ENCODE data around the gene DCTN3.

The DCTN3 gene

DNA sequence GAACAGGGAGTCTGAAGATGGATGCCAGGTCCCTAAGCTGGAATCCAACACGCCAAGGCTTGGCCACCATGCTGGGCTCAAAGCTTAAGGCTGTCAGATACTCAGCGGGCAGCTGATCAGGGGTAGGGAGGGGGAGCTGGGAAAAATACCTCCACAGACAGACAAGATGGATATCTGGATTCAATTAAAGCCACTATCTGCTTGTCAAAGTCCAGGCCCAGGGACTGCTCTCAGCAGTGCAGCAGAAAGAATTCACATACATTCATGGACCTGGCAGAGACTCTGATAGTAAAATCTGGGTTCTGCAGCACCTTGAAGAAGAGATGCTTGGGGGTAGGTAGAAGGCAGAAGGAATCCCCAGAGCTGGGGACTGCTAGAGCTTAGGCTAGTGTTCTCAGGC lies 5.2 kb downstream of the DCTN3 start:
- no CpG with 5 or more reads among the region's 2 CpGs for WGBS (ENCODE audit: insufficient coverage, insufficient read length)
- Histone ChIP-seq H3K27ac (ENCODE audit: low read length) (no peak overlapping the region), H3K9me3 (ENCODE audit: control insufficient read depth, insufficient read depth, low read length) (no peaks in the 10 kb centered on the region), H3K4me1 (ENCODE audit: control insufficient read depth, insufficient read depth, low read length) (no peaks in the 10 kb centered on the region), H3K36me3 (ENCODE audit: control insufficient read depth, insufficient read depth, low read length) (no peaks in the 10 kb centered on the region), H3K4me3 (ENCODE audit: low read length) (no peak overlapping the region), H3K27me3 (ENCODE audit: control insufficient read depth, insufficient read depth, low read length) (no peaks in the 10 kb centered on the region)
- DNase-seq (ENCODE audit: low read depth, low spot score) = no peak

- H3K9me3 ChIP-seq (ENCODE audit: control insufficient read depth, insufficient read depth, low read length) = no peaks in the 10 kb centered on the region
- no peak overlapping the region for H3K27ac ChIP-seq (ENCODE audit: low read length)
- DNase-seq (ENCODE audit: low read depth, low spot score) = no peak
- H3K27me3 ChIP-seq (ENCODE audit: control insufficient read depth, insufficient read depth, low read length) = no peaks in the 10 kb centered on the region
- no peaks in the 10 kb centered on the region for H3K36me3 ChIP-seq (ENCODE audit: control insufficient read depth, insufficient read depth, low read length)
- no CpG with 5 or more reads among the region's 15 CpGs for WGBS (ENCODE audit: insufficient coverage, insufficient read length)
- peak overlapping the region; percentile 65; the same call in 1 of the 2 replicates for H3K4me3 ChIP-seq (ENCODE audit: low read length)
- H3K4me1 ChIP-seq (ENCODE audit: control insufficient read depth, insufficient read depth, low read length) = no peaks in the 10 kb centered on the region
Measured at GRCh38 chr9:34612788-34613390, 7.4 kb downstream of the DCTN3 start.

- no peaks in the 10 kb centered on the region for H3K36me3 ChIP-seq (ENCODE audit: control insufficient read depth, insufficient read depth, low read length)
- H3K4me1 ChIP-seq (ENCODE audit: control insufficient read depth, insufficient read depth, low read length) = no peaks in the 10 kb centered on the region
- no peak within 1 kb of the TSS for H3K27ac ChIP-seq (ENCODE audit: low read length)
- no peaks in the 10 kb centered on the region for H3K27me3 ChIP-seq (ENCODE audit: control insufficient read depth, insufficient read depth, low read length)
- DNase-seq (ENCODE audit: low read depth, low spot score) = no peak
- no CpG with 5 or more reads among the region's 77 CpGs for WGBS (ENCODE audit: insufficient coverage, insufficient read length)
- H3K9me3 ChIP-seq (ENCODE audit: control insufficient read depth, insufficient read depth, low read length) = no peaks in the 10 kb centered on the region
- H3K4me3 ChIP-seq (ENCODE audit: low read length) = peak within 1 kb of the TSS; percentile 65
Measured at GRCh38 chr9:34611811-34612787, 8.2 kb downstream of the DCTN3 start, which contains the start of gene RPP25L. TSS of gene RPP25L (minus strand) at chr9:34612097. CDS start at chr9:34611296, 801 bp downstream.

GRCh38 chr9:34611251-34611810 lies 9.0 kb downstream of the DCTN3 start:
- no peak overlapping the region for H3K27ac ChIP-seq (ENCODE audit: low read length)

GRCh38 chr9:34610434-34611206 lies 9.7 kb downstream of the DCTN3 start:
- no CpG with 5 or more reads among the region's 20 CpGs for WGBS (ENCODE audit: insufficient coverage, insufficient read length)
- no peak overlapping the region for H3K27ac ChIP-seq (ENCODE audit: low read length)
- H3K4me3 ChIP-seq (ENCODE audit: low read length) = no peak overlapping the region
- DNase-seq (ENCODE audit: low read depth, low spot score) = no peak
- no peaks in the 10 kb centered on the region for H3K9me3 ChIP-seq (ENCODE audit: control insufficient read depth, insufficient read depth, low read length)
- no peaks in the 10 kb centered on the region for H3K36me3 ChIP-seq (ENCODE audit: control insufficient read depth, insufficient read depth, low read length)
- no peaks in the 10 kb centered on the region for H3K4me1 ChIP-seq (ENCODE audit: control insufficient read depth, insufficient read depth, low read length)
- H3K27me3 ChIP-seq (ENCODE audit: control insufficient read depth, insufficient read depth, low read length) = no peaks in the 10 kb centered on the region

More at GRCh38 chr9:34611251-34611810, 9.0 kb downstream of the DCTN3 start:
- no peaks in the 10 kb centered on the region for H3K9me3 ChIP-seq (ENCODE audit: control insufficient read depth, insufficient read depth, low read length)
- peak overlapping the region; percentile 50; the same call in 1 of the 2 replicates for H3K4me3 ChIP-seq (ENCODE audit: low read length)
- H3K4me1 ChIP-seq (ENCODE audit: control insufficient read depth, insufficient read depth, low read length) = no peaks in the 10 kb centered on the region
- no peaks in the 10 kb centered on the region for H3K27me3 ChIP-seq (ENCODE audit: control insufficient read depth, insufficient read depth, low read length)
- no peaks in the 10 kb centered on the region for H3K36me3 ChIP-seq (ENCODE audit: control insufficient read depth, insufficient read depth, low read length)
- WGBS (ENCODE audit: insufficient coverage, insufficient read length) = no CpG with 5 or more reads among the region's 10 CpGs
- no peak for DNase-seq (ENCODE audit: low read depth, low spot score)

GRCh38 chr9:34607331-34607730 lies 13.0 kb downstream of the DCTN3 start:
- Histone ChIP-seq H3K4me3 (ENCODE audit: low read length) (no peak overlapping the region), H3K27ac (ENCODE audit: low read length) (no peak overlapping the region), H3K9me3 (ENCODE audit: control insufficient read depth, insufficient read depth, low read length) (no peaks in the 10 kb centered on the region), H3K27me3 (ENCODE audit: control insufficient read depth, insufficient read depth, low read length) (no peaks in the 10 kb centered on the region), H3K4me1 (ENCODE audit: control insufficient read depth, insufficient read depth, low read length) (no peaks in the 10 kb centered on the region), H3K36me3 (ENCODE audit: control insufficient read depth, insufficient read depth, low read length) (no peaks in the 10 kb centered on the region)
- no CpG with 5 or more reads among the region's 2 CpGs for WGBS (ENCODE audit: insufficient coverage, insufficient read length)
- DNase-seq (ENCODE audit: low read depth, low spot score) = no peak

DNA sequence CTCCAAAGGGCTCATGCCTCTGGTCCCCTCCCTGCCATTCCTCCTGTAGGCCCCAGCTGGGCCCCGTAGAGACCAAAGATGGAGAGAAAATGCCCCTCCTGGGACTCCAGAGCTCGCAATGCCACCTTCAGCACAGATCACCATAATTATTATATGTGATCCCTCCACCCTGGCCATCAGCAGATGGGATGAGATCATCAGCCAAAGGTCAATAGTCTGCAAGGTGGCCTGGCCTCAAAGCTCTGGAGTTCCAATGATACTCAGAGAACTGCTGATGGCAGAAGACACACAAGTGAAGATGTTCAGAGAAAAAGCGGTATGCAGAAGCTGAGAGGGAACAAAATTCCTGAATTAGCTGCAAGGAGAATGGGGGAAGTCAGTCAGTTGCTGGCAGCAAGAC lies 13.4 kb downstream of the DCTN3 start:
- no peak for DNase-seq (ENCODE audit: low read depth, low spot score)
- Histone ChIP-seq H3K9me3 (ENCODE audit: control insufficient read depth, insufficient read depth, low read length) (no peaks in the 10 kb centered on the region), H3K4me1 (ENCODE audit: control insufficient read depth, insufficient read depth, low read length) (no peaks in the 10 kb centered on the region), H3K27ac (ENCODE audit: low read length) (no peak overlapping the region), H3K27me3 (ENCODE audit: control insufficient read depth, insufficient read depth, low read length) (no peaks in the 10 kb centered on the region), H3K36me3 (ENCODE audit: control insufficient read depth, insufficient read depth, low read length) (no peaks in the 10 kb centered on the region), H3K4me3 (ENCODE audit: low read length) (no peak overlapping the region)
- no CpG with 5 or more reads among the region's 3 CpGs for WGBS (ENCODE audit: insufficient coverage, insufficient read length)

DNA sequence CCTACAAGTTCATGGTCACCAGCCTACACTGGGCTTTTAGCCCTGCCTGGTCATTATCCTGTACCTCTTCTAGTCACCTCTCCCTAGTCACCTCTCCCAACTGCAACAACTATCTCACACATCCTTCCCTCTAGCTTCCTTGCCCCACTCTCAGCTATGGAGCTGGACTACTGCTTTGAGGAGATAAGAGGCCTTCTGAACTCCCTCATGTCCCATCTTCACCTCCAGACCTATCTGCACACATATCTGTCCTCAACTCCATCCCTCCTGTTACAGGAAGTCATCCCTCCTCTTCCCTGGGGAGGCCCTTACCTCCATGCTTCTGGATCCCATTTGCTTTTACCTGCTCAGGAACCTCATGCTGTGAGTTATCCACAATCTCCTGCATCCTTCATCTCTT lies 14.1 kb downstream of the DCTN3 start:
- no peaks in the 10 kb centered on the region for H3K4me1 ChIP-seq (ENCODE audit: control insufficient read depth, insufficient read depth, low read length)
- no peak for DNase-seq (ENCODE audit: low read depth, low spot score)
- no peak overlapping the region for H3K27ac ChIP-seq (ENCODE audit: low read length)
- H3K9me3 ChIP-seq (ENCODE audit: control insufficient read depth, insufficient read depth, low read length) = no peaks in the 10 kb centered on the region
- H3K4me3 ChIP-seq (ENCODE audit: low read length) = no peak overlapping the region
- no peaks in the 10 kb centered on the region for H3K36me3 ChIP-seq (ENCODE audit: control insufficient read depth, insufficient read depth, low read length)
- H3K27me3 ChIP-seq (ENCODE audit: control insufficient read depth, insufficient read depth, low read length) = no peaks in the 10 kb centered on the region

GRCh38 chr9:34603610-34604231 lies 16.6 kb downstream of the DCTN3 start:
- Histone ChIP-seq H3K36me3 (ENCODE audit: control insufficient read depth, insufficient read depth, low read length) (no peaks in the 10 kb centered on the region), H3K27ac (ENCODE audit: low read length) (no peak overlapping the region), H3K4me1 (ENCODE audit: control insufficient read depth, insufficient read depth, low read length) (no peaks in the 10 kb centered on the region), H3K9me3 (ENCODE audit: control insufficient read depth, insufficient read depth, low read length) (no peaks in the 10 kb centered on the region), H3K27me3 (ENCODE audit: control insufficient read depth, insufficient read depth, low read length) (no peaks in the 10 kb centered on the region), H3K4me3 (ENCODE audit: low read length) (no peak overlapping the region)
- WGBS (ENCODE audit: insufficient coverage, insufficient read length) = no CpG with 5 or more reads among the region's 4 CpGs
- DNase-seq (ENCODE audit: low read depth, low spot score) = no peak
